ENCODE data around the gene SPHK2. TPM values are rescaled to one million over a fixed set of nuclear protein-coding genes. Genes with fewer than 3 reads are reported as not detected.

The SPHK2 gene
- polyA plus RNA-seq, 1 of the 3 experiments (the other 2 are of a cell fraction): 14.8 TPM

GRCh38 chr19:48573163-48573505, 46.2 kb upstream of the SPHK2 start:
- Histone ChIP-seq H3K9me2 (no peaks in the 10 kb centered on the region), H4K20me1 (ENCODE audit: insufficient read depth) (no peaks in the 10 kb centered on the region), H3K79me2 (ENCODE audit: insufficient read depth) (no peaks in the 10 kb centered on the region), H3K4me2 (no peak overlapping the region), H3K4me3 (ENCODE audit: low read depth in 2 of 2, low read length in 1 of 2) (no peak overlapping the region), H3K4me1 (ENCODE audit: control insufficient read depth in 1 of 2, insufficient read depth in 2 of 2, low read depth in 1 of 2, low read length in 1 of 2) (peaks cover 6 to 9% of the 10 kb centered on the region in 2 experiments; a peak in 3 of 4 replicates), H3K27ac (ENCODE audit: low read depth in 2 of 2, low read length in 1 of 2) (no peak overlapping the region), H3F3A (replicated peaks; ENCODE audit: insufficient read depth) (peaks cover 9% of the 10 kb centered on the region), H3K27me3 (ENCODE audit: insufficient read depth) (no peaks in the 10 kb centered on the region), H3K36me3 (replicated peaks in 1 of 2; ENCODE audit: control insufficient read depth in 1 of 2, insufficient read depth in 2 of 2, low read length in 1 of 2) (no peaks in the 10 kb centered on the region), H2AFZ (ENCODE audit: low read depth) (no peak overlapping the region), H3K9me3 (no peaks in the 10 kb centered on the region), H3K9ac (no peak overlapping the region)
- 78% methylated on average over 12 of the region's 12 CpGs for WGBS (ENCODE audit: low lambda C conversion rate)
- ChIA-PET POLR2A (no interaction called here), CTCF (interaction anchor here (0.6 to 3.5 kb wide), 6 partner anchors 11 to 84 kb away, joined by 3 to 13 read pairs (median 4); no protein-coding TSS in a partner anchor)
- no peak for TF ChIP-seq NRF1 (IDR thresholded peaks at IDR 0.05; ENCODE audit: low read depth, low read length)
- TF ChIP-seq, protein P1, sequence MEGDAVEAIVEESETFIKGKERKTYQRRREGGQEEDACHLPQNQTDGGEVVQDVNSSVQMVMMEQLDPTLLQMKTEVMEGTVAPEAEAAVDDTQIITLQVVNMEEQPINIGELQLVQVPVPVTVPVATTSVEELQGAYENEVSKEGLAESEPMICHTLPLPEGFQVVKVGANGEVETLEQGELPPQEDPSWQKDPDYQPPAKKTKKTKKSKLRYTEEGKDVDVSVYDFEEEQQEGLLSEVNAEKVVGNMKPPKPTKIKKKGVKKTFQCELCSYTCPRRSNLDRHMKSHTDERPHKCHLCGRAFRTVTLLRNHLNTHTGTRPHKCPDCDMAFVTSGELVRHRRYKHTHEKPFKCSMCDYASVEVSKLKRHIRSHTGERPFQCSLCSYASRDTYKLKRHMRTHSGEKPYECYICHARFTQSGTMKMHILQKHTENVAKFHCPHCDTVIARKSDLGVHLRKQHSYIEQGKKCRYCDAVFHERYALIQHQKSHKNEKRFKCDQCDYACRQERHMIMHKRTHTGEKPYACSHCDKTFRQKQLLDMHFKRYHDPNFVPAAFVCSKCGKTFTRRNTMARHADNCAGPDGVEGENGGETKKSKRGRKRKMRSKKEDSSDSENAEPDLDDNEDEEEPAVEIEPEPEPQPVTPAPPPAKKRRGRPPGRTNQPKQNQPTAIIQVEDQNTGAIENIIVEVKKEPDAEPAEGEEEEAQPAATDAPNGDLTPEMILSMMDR (IDR thresholded peaks at IDR 0.05): no peak
- no peak for TF ChIP-seq FOXJ3 (CRISPR knock-in tag; IDR thresholded peaks at IDR 0.05)
- TF ChIP-seq, protein P2, sequence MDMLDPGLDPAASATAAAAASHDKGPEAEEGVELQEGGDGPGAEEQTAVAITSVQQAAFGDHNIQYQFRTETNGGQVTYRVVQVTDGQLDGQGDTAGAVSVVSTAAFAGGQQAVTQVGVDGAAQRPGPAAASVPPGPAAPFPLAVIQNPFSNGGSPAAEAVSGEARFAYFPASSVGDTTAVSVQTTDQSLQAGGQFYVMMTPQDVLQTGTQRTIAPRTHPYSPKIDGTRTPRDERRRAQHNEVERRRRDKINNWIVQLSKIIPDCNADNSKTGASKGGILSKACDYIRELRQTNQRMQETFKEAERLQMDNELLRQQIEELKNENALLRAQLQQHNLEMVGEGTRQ (IDR thresholded peaks at IDR 0.05; ENCODE audit: borderline replicate concordance, low read depth, low read length): no peak
- no peak for TF ChIP-seq MEF2A (IDR thresholded peaks at IDR 0.05; ENCODE audit: borderline replicate concordance, low read depth)
- no peak for TF ChIP-seq ELF1 (IDR thresholded peaks at IDR 0.05)
- no peak for DNase-seq

DNA sequence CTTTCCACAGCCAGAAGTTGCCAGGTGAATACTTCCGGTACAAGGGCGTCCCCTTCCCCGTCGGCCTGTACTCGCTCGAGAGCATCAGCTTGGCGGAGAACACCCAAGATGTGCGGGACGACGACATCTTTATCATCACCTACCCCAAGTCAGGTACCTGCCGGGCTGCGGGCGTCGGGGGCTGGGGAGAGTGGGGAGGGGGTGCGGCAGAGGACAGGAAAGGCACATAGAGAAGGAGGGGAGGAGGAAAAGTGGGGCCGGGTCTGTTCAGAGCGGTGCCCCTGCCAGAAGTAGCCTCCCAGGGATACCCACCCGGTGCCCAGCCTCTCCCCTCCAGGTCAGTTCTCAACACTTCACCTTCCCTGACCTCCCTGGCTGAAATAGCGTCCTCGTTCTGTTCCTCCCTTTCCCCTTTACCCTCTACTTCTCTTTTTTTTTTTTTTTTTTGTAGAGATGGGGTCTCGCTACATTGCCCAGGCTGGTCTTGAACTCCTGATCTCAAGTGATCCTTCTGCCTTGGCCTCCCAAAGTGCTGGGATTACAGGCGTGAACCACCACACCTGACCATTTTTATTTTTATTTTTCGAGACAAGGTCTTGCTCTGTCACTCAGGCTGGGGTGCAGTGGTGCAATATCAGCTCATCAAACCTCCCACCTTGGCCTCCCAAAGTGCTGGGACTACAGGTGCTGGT, 43.2 kb upstream of the SPHK2 start:
- Histone ChIP-seq H3K9me3 (no peaks in the 10 kb centered on the region), H3K9ac (no peak overlapping the region), H2AFZ (ENCODE audit: low read depth) (no peak overlapping the region; the same call in 1 of the 2 replicates), H3K4me3 (ENCODE audit: low read depth in 2 of 2, low read length in 1 of 2) (no peak overlapping the region), H3K27ac (ENCODE audit: low read depth in 2 of 2, low read length in 1 of 2) (no peak overlapping the region), H3K4me2 (no peak overlapping the region), H3K27me3 (ENCODE audit: insufficient read depth) (no peaks in the 10 kb centered on the region), H4K20me1 (ENCODE audit: insufficient read depth) (no peaks in the 10 kb centered on the region), H3F3A (replicated peaks; ENCODE audit: insufficient read depth) (peaks cover 3% of the 10 kb centered on the region), H3K4me1 (ENCODE audit: control insufficient read depth in 1 of 2, insufficient read depth in 2 of 2, low read depth in 1 of 2, low read length in 1 of 2) (peaks cover 0 to 4% of the 10 kb centered on the region in 2 experiments; a peak in 3 of 4 replicates), H3K9me2 (no peaks in the 10 kb centered on the region), H3K36me3 (replicated peaks in 1 of 2; ENCODE audit: control insufficient read depth in 1 of 2, insufficient read depth in 2 of 2, low read length in 1 of 2) (no peaks in the 10 kb centered on the region), H3K79me2 (ENCODE audit: insufficient read depth) (no peaks in the 10 kb centered on the region)
- CTCF ChIA-PET: interaction anchor here (1.5 kb wide), 1 partner anchor 13 kb away, joined by 3 read pairs; no protein-coding TSS in a partner anchor
- no peak for DNase-seq
- TF ChIP-seq GABPA (IDR thresholded peaks at IDR 0.05; ENCODE audit: low read depth) (no peak), RAD21 (IDR thresholded peaks at IDR 0.05; ENCODE audit: low read length) (no peak), TEAD4 (IDR thresholded peaks at IDR 0.05; ENCODE audit: borderline replicate concordance, insufficient read depth) (no peak), FOXJ3 (CRISPR knock-in tag; IDR thresholded peaks at IDR 0.05) (no peak), TCF12 (IDR thresholded peaks at IDR 0.05) (no peak), FOXM1 (IDR thresholded peaks at IDR 0.05; ENCODE audit: low read depth) (no peak), EP300 (IDR thresholded peaks at IDR 0.05; ENCODE audit: borderline replicate concordance in 1 of 2, low read depth in 1 of 2, low read length in 1 of 2) (no peak), JUND (IDR thresholded peaks at IDR 0.05) (no peak), RXRA (IDR thresholded peaks at IDR 0.05; ENCODE audit: borderline replicate concordance, low read depth) (no peak), ELF1 (IDR thresholded peaks at IDR 0.05) (no peak), MEF2A (IDR thresholded peaks at IDR 0.05; ENCODE audit: borderline replicate concordance, low read depth) (no peak), MXI1 (IDR thresholded peaks at IDR 0.05; ENCODE audit: low read depth, low read length) (no peak)
- TF ChIP-seq, protein P3, sequence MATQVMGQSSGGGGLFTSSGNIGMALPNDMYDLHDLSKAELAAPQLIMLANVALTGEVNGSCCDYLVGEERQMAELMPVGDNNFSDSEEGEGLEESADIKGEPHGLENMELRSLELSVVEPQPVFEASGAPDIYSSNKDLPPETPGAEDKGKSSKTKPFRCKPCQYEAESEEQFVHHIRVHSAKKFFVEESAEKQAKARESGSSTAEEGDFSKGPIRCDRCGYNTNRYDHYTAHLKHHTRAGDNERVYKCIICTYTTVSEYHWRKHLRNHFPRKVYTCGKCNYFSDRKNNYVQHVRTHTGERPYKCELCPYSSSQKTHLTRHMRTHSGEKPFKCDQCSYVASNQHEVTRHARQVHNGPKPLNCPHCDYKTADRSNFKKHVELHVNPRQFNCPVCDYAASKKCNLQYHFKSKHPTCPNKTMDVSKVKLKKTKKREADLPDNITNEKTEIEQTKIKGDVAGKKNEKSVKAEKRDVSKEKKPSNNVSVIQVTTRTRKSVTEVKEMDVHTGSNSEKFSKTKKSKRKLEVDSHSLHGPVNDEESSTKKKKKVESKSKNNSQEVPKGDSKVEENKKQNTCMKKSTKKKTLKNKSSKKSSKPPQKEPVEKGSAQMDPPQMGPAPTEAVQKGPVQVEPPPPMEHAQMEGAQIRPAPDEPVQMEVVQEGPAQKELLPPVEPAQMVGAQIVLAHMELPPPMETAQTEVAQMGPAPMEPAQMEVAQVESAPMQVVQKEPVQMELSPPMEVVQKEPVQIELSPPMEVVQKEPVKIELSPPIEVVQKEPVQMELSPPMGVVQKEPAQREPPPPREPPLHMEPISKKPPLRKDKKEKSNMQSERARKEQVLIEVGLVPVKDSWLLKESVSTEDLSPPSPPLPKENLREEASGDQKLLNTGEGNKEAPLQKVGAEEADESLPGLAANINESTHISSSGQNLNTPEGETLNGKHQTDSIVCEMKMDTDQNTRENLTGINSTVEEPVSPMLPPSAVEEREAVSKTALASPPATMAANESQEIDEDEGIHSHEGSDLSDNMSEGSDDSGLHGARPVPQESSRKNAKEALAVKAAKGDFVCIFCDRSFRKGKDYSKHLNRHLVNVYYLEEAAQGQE (IDR thresholded peaks at IDR 0.05; ENCODE audit: low read depth, low read length): no peak
- TF ChIP-seq, protein P1 (IDR thresholded peaks at IDR 0.05): no peak
- 60% methylated on average over 23 of the region's 23 CpGs for WGBS (ENCODE audit: low lambda C conversion rate)
- POLR2A ChIA-PET: no interaction called here

All from SK-N-SH (cell line).